ENCODE data around the gene C22orf23.

C22orf23 gene

GRCh38 chr22:37909766-37910165, 43.6 kb downstream of the C22orf23 start:
- no peak for TF ChIP-seq CTCF (conservative IDR thresholded peaks at IDR 0.05; ENCODE audit: low read depth, low read length)
- H3K4me3 ChIP-seq (ENCODE audit: low read depth, low read length): no peak overlapping the region
- no peak for DNase-seq (ENCODE audit: low read depth)

DNA sequence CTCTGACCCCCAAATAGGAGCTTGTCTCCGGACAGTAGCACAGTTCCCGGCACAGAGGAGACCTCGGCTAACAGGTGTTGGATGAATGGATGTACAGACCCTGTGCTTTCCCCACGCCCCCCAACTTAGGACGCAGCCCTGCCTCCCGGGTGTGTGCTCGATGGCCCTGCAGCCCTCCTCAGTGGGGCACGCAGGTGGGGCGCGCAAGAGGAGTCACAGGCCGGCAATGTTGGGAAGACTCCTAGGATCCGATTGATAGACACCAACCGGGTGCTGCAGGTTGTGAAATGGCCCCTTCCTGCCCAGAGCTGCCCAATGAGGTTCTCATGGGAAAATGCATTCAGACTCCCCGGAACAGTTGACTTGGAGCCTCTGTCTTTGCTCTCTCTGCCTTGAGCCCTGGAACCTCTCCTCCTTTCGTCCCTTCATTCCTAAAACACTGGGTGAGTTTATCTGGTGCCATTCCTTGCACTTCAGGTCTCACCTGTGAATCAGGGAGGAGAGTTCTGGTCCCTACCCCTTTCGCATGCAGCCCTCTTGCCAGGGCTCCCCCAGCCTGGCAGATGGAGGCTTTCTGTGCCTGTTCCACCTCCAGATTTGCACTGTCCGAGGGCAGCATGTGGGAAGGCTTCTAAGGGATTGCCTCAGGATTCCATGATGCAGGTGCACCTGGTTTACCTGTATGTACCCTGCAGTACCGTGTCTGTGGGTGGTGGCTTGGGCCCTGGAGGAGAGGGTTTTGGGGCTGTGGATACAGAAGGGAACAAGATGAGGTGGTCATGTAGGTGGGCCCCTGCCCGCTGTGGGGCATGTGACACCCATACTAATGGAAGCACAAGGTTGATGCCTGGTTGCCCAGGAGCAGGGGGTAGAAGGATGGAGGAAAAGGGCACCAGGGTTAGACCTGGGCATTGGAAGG, 46.1 kb downstream of the C22orf23 start:
- peak overlapping the region; percentile 68 for H3K4me3 ChIP-seq (ENCODE audit: low read depth, low read length)
- peak; percentile 47 for DNase-seq (ENCODE audit: low read depth)
- TF ChIP-seq CTCF (conservative IDR thresholded peaks at IDR 0.05; ENCODE audit: low read depth, low read length): no peak

DNA sequence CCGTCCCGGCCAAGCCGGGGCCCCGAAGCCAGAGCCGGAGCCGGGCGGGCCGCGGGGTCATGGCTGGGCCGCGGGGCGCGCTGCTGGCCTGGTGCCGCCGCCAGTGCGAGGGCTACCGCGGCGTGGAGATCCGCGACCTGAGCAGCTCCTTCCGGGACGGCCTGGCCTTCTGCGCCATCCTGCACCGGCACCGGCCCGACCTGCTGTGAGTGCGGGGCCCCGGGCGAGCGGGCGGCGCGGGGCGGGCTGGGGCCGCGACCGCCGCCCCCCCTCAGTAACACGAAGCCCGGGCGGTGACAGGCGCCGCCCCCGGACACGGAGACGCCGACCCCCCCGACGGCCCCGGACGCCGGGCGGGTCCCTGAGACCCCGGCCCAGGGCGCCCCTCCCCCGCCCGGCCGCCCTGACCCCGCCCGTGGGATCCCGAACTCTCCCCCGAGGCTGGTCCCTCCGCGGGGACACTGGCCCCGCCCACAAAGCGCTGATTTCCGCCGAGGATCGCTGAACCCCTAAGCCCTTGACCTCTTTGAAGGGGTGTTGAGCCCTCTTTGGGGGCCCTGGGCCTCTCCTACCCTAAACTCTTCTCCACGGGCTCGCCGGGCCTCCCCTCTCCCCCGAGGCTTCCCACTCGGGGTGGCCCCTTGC, 46.9 kb downstream of the C22orf23 start:
- peak overlapping the region; percentile 68 for H3K4me3 ChIP-seq (ENCODE audit: low read depth, low read length)
- no peak for TF ChIP-seq CTCF (conservative IDR thresholded peaks at IDR 0.05; ENCODE audit: low read depth, low read length)
- no peak for DNase-seq (ENCODE audit: low read depth)

GRCh38 chr22:37905534-37906363, 47.7 kb downstream of the C22orf23 start, which contains the start of gene MICALL1:
MICALL1 (plus strand) TSS chr22:37906297; CDS start chr22:37906423, 126 bp downstream.
- no peak for TF ChIP-seq CTCF (conservative IDR thresholded peaks at IDR 0.05; ENCODE audit: low read depth, low read length)
- DNase-seq (ENCODE audit: low read depth): peak; percentile 73
- H3K4me3 ChIP-seq (ENCODE audit: low read depth, low read length): peak within 1 kb of the TSS; percentile 68

DNA sequence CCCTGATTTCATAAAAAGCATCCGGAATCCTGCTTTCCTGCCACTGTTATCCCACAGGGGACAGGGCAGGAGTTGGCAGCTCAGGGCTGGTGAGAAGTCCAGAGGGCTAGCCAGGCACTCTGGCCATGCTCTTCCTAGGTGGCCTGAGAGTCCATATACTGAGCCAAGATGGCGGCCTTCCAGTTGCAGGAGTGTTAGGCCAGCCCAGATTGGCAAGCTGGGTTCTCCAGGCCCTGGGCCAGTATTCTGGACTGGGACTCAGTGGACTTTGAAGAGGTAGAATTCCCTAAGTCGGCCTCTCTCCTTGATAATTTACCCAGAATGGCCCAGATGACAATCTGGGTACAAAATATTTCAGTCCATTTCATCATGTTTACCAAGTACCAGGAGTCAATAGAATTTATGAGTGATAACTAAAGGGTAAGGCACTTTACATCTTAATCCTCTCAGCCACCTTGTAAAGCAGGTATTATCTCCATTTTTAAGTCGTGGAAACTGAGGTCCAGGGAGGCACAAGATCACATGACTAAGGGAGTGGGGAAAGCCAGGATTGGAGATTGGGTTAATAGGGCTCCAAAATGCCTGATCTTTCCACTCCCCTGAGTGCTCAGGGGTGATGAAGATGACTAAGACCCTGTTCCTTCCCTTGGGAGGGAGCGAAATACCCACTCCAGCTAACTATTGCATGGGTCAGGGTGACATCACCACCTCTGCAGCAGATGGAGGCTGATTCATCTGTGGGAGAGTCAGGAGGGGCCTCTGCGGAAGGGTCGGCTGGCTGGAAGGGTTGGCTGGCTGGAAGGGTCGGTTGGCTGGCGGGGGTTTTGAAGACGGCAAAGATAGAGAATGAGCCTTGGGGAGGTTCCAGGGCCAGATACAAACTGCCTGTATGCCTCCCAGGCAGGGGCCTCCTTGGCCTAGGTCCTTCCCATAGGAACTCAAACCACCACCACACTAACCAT, 48.5 kb downstream of the C22orf23 start:
- no peak for TF ChIP-seq CTCF (conservative IDR thresholded peaks at IDR 0.05; ENCODE audit: low read depth, low read length)
- peak overlapping the region; percentile 68 for H3K4me3 ChIP-seq (ENCODE audit: low read depth, low read length)
- DNase-seq (ENCODE audit: low read depth): peak; percentile 98

All from choroid plexus epithelial cell (primary cell).